ENCODE results near the gene SLC27A5. TPM values are rescaled to one million over a fixed set of nuclear protein-coding genes. Genes with fewer than 3 reads are reported as not detected.
A peak's percentile ranks its signal among the peaks of the same experiment; 100 is the strongest.

SLC27A5 gene
- total and polyA plus RNA-seq, 2 donors (not counting 3 experiments of a cell fraction or from before 2014, with no cell fraction given): 7.1 to 16.0 TPM

- dilution Hi-C loops (cut with MboI; ENCODE audit: extremely low pct_ligation_motif_present, low sequenced_read_pairs): no loop called here
- H3K9ac ChIP-seq (replicated peaks; ENCODE audit: extremely low read depth, insufficient read depth, low read length): no peak overlapping the region
- H2AFZ ChIP-seq (ENCODE audit: low read depth, low read length): no peak overlapping the region
- no peak for DNase-seq (ENCODE audit: low read depth, low spot score)
- no TSS peak for BruUV-seq (replicated peaks)
- intact Hi-C loops (cut with micrococcal nuclease): no loop called here
- no peak for FAIRE-seq
- peaks cover 34% of the 10 kb centered on the region for H3K4me1 ChIP-seq (ENCODE audit: control insufficient read depth, extremely low read depth, insufficient read depth, low read length)
- H3K4me3 ChIP-seq (replicated peaks in 1 of 3; ENCODE audit: insufficient read depth in 1 of 3, low read depth in 1 of 3, low read length in 3 of 3): no peak overlapping the region
- no peaks in the 10 kb centered on the region for H4K20me1 ChIP-seq (replicated peaks; ENCODE audit: control insufficient read depth, extremely low read depth, insufficient read depth, low read length)
- H3K9me3 ChIP-seq (replicated peaks; ENCODE audit: control insufficient read depth, insufficient read depth, low read length): no peaks in the 10 kb centered on the region
- ChIA-PET POLR2A (interaction anchor here (1.1 kb wide), 1 partner anchor 17 kb away, joined by 3 read pairs; the partner anchor contains the start of gene TRIM28), CTCF (interaction anchor here (1.5 to 2.2 kb wide), 2 partner anchors 41 to 47 kb away, joined by 7 to 13 read pairs; partner anchors contain the start of gene ZBTB45)
- H3K36me3 ChIP-seq (ENCODE audit: control insufficient read depth in 2 of 2, extremely low read depth in 1 of 2, insufficient read depth in 2 of 2, low read length in 2 of 2): peaks cover 5 to 10% of the 10 kb centered on the region in 2 experiments
- H3K4me2 ChIP-seq (ENCODE audit: insufficient read depth, low read length): no peak overlapping the region
- H3K79me2 ChIP-seq (ENCODE audit: control insufficient read depth, insufficient read depth, low read length): peaks cover 22% of the 10 kb centered on the region
- no peaks in the 10 kb centered on the region for H3K9me1 ChIP-seq (replicated peaks; ENCODE audit: control insufficient read depth, extremely low read depth, insufficient read depth, low read length)
- H3K27me3 ChIP-seq (ENCODE audit: control insufficient read depth in 2 of 2, insufficient read depth in 2 of 2, low read length in 2 of 2): peaks cover 11 to 22% of the 10 kb centered on the region in 2 experiments
- no peak for TF ChIP-seq POLR2AphosphoS5 (IDR thresholded peaks at IDR 0.05; ENCODE audit: insufficient read depth, low read depth, low read length)
- no peak for TF ChIP-seq JUN (IDR thresholded peaks at IDR 0.05; ENCODE audit: borderline replicate concordance, insufficient read depth, insufficient read length, low read depth)
- no peak for TF ChIP-seq EZH2 (IDR thresholded peaks at IDR 0.05; ENCODE audit: borderline replicate concordance, low read depth, low read length, severe bottlenecking)
- no peak for TF ChIP-seq POLR2A (IDR thresholded peaks at IDR 0.05; ENCODE audit: low read depth, low read length)
- TF ChIP-seq, protein P1, sequence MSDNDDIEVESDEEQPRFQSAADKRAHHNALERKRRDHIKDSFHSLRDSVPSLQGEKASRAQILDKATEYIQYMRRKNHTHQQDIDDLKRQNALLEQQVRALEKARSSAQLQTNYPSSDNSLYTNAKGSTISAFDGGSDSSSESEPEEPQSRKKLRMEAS (IDR thresholded peaks at IDR 0.05; ENCODE audit: insufficient read depth, insufficient read length): no peak
- no peak overlapping the region for H3K27ac ChIP-seq (ENCODE audit: insufficient read depth, low read depth, low read length)
These were observed 49.1 kb upstream of the SLC27A5 start for GRCh38 chr19:58560921-58561320.

- TF ChIP-seq MYC (IDR thresholded peaks at IDR 0.05; ENCODE audit: low read depth, low read length) (no peak), GATA2 (IDR thresholded peaks at IDR 0.05; ENCODE audit: insufficient read depth, insufficient read length, low read depth, low read length) (no peak), CTCF (IDR thresholded peaks at IDR 0.05; ENCODE audit: extremely low read depth in 1 of 2, insufficient read depth in 1 of 2, low read depth in 1 of 2, low read length in 2 of 2) (no peak), POLR2A (IDR thresholded peaks at IDR 0.05; ENCODE audit: low read depth, low read length) (no peak), POLR2AphosphoS5 (IDR thresholded peaks at IDR 0.05; ENCODE audit: insufficient read depth, low read depth, low read length) (no peak), FOS (IDR thresholded peaks at IDR 0.05; ENCODE audit: borderline replicate concordance, insufficient read depth, low read length) (no peak), JUN (IDR thresholded peaks at IDR 0.05; ENCODE audit: borderline replicate concordance, insufficient read depth, insufficient read length, low read depth) (no peak), EZH2 (IDR thresholded peaks at IDR 0.05; ENCODE audit: borderline replicate concordance, low read depth, low read length, severe bottlenecking) (no peak)
- TF ChIP-seq, protein P1 (IDR thresholded peaks at IDR 0.05; ENCODE audit: insufficient read depth, insufficient read length): no peak
- Histone ChIP-seq H3K4me3 (replicated peaks in 1 of 3; ENCODE audit: insufficient read depth in 1 of 3, low read depth in 1 of 3, low read length in 3 of 3) (peak overlapping the region in 2 of 3 experiments; percentile 57 to 63), H3K79me2 (ENCODE audit: control insufficient read depth, insufficient read depth, low read length) (peaks cover 23% of the 10 kb centered on the region), H2AFZ (ENCODE audit: low read depth, low read length) (no peak overlapping the region), H3K9me1 (replicated peaks; ENCODE audit: control insufficient read depth, extremely low read depth, insufficient read depth, low read length) (no peaks in the 10 kb centered on the region), H3K27me3 (ENCODE audit: control insufficient read depth in 2 of 2, insufficient read depth in 2 of 2, low read length in 2 of 2) (peaks cover 11 to 22% of the 10 kb centered on the region in 2 experiments), H3K9ac (replicated peaks; ENCODE audit: extremely low read depth, insufficient read depth, low read length) (no peak overlapping the region), H3K4me2 (ENCODE audit: insufficient read depth, low read length) (peak overlapping the region; percentile 70), H3K4me1 (ENCODE audit: control insufficient read depth, extremely low read depth, insufficient read depth, low read length) (peaks cover 38% of the 10 kb centered on the region), H3K36me3 (ENCODE audit: control insufficient read depth in 2 of 2, extremely low read depth in 1 of 2, insufficient read depth in 2 of 2, low read length in 2 of 2) (peaks cover 5 to 10% of the 10 kb centered on the region in 2 experiments), H3K27ac (ENCODE audit: insufficient read depth, low read depth, low read length) (peak overlapping the region; percentile 83), H4K20me1 (replicated peaks; ENCODE audit: control insufficient read depth, extremely low read depth, insufficient read depth, low read length) (no peaks in the 10 kb centered on the region), H3K9me3 (replicated peaks; ENCODE audit: control insufficient read depth, insufficient read depth, low read length) (no peaks in the 10 kb centered on the region)
- intact Hi-C loops (cut with micrococcal nuclease) (no loop called here), dilution Hi-C loops (cut with MboI; ENCODE audit: extremely low pct_ligation_motif_present, low sequenced_read_pairs) (no loop called here)
- CTCF ChIA-PET: interaction anchor here (0.7 to 2.2 kb wide), 5 partner anchors 21 to 46 kb away, joined by 3 to 13 read pairs (median 7); partner anchors contain the start of gene ZBTB45
- POLR2A ChIA-PET: interaction anchor here (1.4 kb wide), 1 partner anchor 14 kb away, joined by 3 read pairs; no protein-coding TSS in a partner anchor
- FAIRE-seq: no peak
- no peak for DNase-seq (ENCODE audit: low read depth, low spot score)
- no TSS peak for BruUV-seq (replicated peaks)
These were observed 48.5 kb upstream of the SLC27A5 start for GRCh38 chr19:58560007-58560887.

Data from endothelial cell of umbilical vein (primary cell).